HS-27A (cell line): Measurements from ENCODE around the gene SSBP3.
A peak's percentile ranks its signal among the peaks of the same experiment; 100 is the strongest.
"Not testable (repeated sequence)": the region's sequence is repeated elsewhere in the genome, so short reads cannot be mapped to it uniquely, and the experiment has no call there.

Source experiments
- DNase-seq: peaks from one replicate; pipeline ENCODE4 v3.0.0-alpha.2; 2012; ENCODE audit warnings: low read depth, missing footprints

Gene SSBP3

DNA sequence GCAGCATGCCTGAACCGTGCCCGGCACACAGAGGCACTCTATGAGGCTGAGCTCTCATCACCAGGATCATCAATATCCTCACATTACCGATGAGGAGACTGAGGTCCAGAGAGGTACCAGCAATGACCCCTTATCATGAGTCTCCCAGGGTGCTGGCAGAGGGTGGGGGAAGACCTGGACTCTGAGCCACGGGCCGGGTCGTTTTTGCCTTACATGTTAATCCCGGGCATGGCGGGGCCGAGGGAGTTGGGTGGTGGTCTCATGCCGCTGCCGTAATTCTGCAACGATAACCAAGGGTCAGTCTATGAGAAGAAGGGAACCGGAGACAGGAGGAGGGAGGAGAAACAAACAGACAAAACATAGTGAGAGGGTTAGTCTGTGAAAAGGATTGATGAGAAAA lies 163.2 kb downstream of the SSBP3 start:
- DNase-seq = no peak

DNA sequence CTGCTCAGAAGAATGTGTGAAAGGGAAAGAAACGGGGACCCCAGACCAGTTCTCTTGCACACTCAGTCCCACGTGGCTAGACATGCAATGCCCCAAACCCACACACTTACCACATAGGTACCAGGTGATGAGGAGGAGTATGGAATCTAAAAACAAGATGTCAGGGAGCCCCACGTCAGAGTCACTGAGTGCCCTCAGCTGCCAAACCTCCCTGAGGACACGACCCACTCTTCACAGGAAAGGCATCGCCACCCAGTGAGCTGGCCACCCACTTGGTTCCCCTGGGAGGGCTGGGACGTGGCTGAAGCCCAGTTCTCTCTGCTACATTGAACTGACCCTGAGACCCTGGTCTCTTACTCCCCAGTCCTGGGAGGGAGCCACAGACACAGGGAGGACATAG lies 164.8 kb downstream of the SSBP3 start:
- no peak for DNase-seq

DNA sequence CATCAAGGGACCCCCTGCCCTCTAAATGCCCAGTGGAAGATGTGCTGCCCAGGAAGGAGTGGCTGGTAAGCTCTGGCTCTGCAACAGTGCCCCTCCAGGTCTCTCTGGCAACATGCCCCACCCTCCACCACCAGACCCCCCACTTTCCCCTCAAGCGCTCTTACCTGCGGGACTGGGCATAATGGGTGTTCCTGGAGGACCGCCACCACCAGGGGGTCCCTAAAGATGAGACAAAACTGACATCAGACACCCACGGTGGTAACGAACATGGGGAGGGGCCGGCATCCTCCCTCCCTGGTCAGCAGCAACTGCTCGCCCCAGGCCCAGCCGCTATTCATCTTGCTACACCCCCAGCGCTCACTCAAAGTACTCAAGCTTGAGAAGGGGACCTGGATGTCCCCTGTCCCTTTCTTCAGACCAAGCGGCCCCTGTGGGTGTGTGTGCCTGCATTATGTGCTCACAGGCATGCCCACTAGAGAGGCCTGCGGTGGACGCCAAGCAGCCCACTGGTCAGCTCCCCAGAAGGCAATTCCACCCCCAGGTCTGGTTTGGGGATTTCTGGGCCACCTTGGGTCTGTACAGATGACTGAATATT lies 165.4 kb downstream of the SSBP3 start:
- no peak for DNase-seq

DNA sequence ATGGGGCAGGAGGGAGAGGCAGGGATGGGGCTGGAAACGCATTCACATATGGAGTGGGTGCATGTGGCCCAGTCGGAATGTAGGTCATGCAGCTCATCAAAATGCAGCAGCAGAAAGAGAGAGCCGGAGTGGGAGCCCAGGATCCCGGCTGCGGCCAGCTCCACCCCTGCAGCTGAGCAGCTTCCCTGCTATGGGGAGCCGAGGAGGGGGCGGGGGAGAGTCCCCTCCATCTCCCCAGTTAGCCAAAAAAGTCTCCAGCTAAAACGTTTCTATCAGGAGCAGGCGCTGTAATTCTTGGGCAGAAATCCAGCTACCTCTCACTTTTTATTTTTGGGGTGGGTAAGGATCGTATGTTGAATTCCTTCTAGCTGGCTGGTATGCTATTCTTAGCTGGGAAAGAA lies 166.6 kb downstream of the SSBP3 start:
- DNase-seq = no peak

DNA sequence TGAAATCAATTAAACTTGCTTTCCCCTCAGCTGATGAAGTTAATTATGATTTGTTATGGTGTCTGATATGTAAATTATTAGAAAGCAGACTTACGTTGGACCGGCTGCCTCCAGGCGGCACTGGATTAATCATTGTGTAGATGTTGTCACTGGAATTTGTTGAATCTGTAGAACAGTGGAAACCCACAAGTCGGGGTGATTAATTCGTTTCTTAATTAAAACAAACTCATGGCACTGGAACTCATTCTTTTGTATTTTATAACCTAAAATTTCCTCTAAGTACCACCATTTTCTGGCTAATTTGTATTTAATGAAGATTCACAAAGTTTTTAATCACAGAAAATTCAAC lies 167.2 kb downstream of the SSBP3 start:
- DNase-seq = no peak

DNA sequence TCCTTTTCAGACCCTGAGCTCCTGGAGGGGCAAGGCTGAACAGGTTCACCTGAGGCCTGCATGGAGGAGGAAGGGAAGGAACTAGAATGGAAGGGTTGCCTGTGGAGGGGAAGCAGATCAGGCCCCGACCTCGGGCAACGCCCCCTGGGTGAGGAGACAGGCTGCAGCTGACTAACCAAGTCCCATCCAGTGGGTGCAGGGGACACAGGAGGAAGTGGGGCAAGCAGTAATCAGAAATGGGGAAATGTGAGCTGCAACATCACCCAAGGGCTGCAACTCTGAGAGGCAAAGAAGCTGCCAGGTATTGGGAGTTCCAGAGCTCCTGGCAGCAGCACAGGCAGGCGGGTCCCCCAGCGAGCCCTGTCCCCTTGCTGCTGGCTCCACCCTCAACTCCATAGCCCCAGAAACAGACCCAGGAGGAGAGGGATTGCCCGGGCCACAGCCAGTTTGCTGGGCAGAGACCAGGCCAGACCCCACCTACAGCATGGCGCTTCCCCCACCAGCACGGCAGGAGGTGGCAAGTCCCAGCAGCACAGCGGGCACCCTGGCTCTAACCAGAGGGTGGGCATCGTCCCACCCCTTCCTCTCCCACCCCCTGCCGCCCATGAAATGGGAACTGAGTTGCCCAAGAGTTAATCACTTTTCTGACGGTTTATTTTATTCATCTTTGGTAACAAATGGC lies 167.7 kb downstream of the SSBP3 start:
- no peak for DNase-seq

DNA sequence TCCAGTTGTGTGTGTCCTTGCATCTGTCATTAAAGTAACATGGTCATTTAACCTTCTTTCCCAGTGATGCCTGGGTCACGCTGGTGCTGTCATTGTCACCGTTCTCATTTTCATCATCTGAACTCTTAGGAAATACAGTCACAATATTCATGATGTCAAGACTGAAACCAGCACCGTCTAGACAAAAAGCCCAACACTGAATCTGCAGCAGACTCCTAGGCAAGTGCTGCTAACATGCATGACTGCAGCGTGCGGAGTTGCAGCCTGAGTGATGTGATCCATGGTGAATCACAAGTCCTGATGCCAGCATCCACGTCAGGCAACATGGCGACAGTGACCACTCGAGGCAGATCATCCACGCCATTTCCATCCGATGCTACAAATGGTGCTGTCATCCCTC lies 168.6 kb downstream of the SSBP3 start:
- no peak for DNase-seq

GRCh38 chr1:54234284-54234683 lies 171.9 kb downstream of the SSBP3 start:
- no peak for DNase-seq

GRCh38 chr1:54233196-54233595 lies 173.0 kb downstream of the SSBP3 start:
- DNase-seq = not testable (repeated sequence)

GRCh38 chr1:54230507-54231339 lies 175.5 kb downstream of the SSBP3 start:
- no peak for DNase-seq

DNA sequence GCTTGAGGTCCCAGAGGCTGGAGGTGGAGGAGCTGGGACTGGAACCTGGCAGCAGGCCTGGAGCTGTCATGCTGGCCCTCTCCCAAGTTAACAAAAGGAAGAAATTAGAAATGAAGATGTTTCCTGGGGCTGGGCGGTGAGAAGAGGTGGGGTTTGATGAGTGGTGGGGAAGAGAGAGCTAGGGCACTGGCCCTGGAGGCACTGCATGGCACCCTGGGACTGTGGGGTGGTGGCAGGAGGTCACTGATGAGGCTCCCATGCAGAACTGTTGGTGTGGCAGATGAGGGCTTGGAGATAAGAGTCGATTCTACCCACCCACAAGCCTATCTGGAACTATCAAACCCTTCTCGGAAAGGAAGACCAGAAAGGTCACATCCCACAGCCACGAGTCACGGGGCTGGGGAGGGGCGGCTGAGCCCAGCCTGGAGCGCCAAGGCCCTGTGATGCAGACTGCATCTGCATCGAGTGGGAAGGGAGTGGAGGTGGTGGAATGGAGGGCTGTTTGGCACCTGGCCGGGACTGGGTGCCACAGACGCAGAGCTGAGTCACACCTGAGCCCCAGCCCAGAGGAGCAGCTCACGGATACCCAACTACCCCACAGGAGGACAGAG lies 176.8 kb downstream of the SSBP3 start:
- no peak for DNase-seq

GRCh38 chr1:54228638-54229079 lies 177.5 kb downstream of the SSBP3 start:
- no peak for DNase-seq

DNA sequence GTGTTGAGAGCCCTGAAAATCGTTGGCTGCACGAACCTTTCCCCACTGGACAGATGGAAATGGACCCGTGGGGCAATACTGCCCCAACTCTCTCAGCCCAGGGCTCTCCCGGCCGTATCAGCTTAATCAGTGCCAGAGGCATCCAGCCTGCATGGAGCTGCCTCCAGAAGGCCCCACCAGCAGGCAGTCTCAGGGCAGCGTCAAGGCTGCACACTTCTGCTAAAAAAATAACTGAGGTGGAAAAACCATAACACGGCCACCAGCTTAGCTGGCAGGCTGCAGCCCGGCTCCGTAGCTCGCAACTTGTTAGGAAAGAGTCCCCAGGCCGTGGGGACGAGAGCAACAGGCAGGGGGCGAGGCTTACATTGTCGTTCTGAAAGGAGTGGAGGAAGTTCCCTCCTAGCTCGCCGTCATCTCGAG lies 178.3 kb downstream of the SSBP3 start:
- DNase-seq = no peak

GRCh38 chr1:54227091-54227602 lies 179.0 kb downstream of the SSBP3 start:
- DNase-seq = peak; percentile 43

- no peak for DNase-seq
Observed at GRCh38 chr1:54225986-54226559, 180.1 kb downstream of the SSBP3 start.

- DNase-seq = no peak
Observed at GRCh38 chr1:54225378-54225777, 180.8 kb downstream of the SSBP3 start.

DNA sequence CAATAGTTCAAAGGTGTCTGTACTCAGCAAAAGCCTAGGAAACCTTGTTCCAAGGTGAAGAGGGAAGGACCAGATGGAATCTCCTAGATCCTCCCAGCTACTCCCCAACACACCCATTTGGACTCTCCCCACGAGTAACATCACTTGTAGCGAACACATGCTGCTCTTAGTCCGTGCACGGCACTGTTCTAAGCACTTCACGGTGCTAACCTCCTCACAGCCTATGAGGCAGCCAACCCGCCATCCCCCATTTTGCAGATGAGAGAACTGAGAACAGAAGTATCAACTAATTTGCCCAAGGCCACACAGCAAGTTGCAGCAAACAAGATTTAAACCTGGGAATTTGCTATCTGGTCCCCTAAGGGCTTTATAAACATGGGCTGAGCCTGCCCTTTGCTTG lies 182.0 kb downstream of the SSBP3 start:
- DNase-seq = no peak

GRCh38 chr1:54223441-54224202 lies 182.6 kb downstream of the SSBP3 start:
- no peak for DNase-seq

DNA sequence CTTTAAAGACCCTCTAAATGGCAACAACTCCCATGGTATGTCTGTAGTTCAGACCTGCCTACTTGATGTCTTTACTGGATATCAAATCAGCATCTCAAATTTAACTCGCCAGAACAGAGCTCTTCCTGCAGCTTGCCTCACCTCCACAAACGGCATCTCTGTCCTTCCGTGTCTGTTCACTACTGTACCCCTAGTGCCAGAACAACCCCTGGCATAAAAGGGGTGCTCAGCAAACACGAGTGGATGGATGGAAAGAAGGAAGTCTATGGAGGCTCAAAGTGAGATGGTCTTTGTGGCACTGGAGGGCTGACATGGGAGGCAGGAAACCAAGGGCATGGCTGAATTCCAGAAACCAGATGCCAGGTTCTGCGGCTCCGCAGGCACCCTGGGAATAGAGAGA lies 183.5 kb downstream of the SSBP3 start:
- DNase-seq = no peak

DNA sequence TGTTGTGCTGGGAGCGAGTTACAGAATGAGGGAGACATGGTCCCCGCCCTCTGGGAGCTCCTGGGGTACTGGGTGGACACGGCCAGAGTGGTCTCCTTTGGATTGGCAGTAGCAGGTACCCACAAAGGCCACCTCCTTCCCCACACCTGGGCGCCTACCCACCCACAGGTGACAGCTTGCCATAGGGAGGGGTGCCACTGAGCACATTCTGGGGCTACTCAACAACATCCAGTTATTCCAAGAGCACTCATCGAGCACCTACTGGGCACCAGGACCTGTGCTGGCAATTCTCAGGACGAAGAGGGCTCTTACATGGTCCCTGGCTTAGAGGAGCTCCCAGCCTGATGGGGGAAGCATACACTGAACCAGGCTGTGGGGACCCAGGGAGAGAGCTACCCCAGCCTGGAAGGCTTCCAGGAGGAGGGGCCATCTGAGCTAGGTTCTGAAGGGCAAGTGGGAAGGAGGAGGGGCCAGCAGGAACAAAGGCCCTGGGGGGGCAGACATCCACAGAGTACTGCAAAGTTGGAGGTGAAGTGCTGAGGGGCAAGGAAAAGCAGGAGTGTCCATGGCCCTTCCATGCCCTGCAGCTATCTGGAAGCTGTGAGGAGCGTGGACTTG lies 184.2 kb downstream of the SSBP3 start:
- DNase-seq = no peak
